SK-N-SH treated with all-trans-retinoic acid at 6 μM for 48 hours (cell line): ENCODE results near the gene C12orf60.
A peak's percentile ranks its signal among the peaks of the same experiment; 100 is the strongest.

Source experiments
- ATAC-seq: fragments of 200-7000 bp; cut with Tn5 transposase; 3 replicates; pipeline ENCODE4 v1.9.1; 2020; ENCODE audit warnings: mild to moderate bottlenecking, moderate library complexity
- ARNTL ChIP-seq: fragments of 450-650 bp; formaldehyde crosslinking; IDR thresholded peaks from 2 replicates; pipeline ENCODE4 v1.5.0; 2020; ENCODE audit warnings: low read depth, mild to moderate bottlenecking, moderate library complexity, borderline replicate concordance
- BACH2 ChIP-seq: fragments of 250-450 bp; sonication (Bioruptor Pico); IDR thresholded peaks from 2 replicates; pipeline ENCODE4 v1.9.0; 2021; ENCODE audit warnings: mild to moderate bottlenecking, borderline replicate concordance
- CSDC2 ChIP-seq: fragments of 250-450 bp; sonication (Bioruptor Pico); IDR thresholded peaks from 2 replicates; pipeline ENCODE4 v1.5.0; 2020; ENCODE audit warnings: mild to moderate bottlenecking, moderate library complexity
- ESRRG ChIP-seq: fragments of 250-450 bp; sonication (Bioruptor Pico); IDR thresholded peaks from 2 replicates; pipeline ENCODE4 v1.6.1; 2021; ENCODE audit warnings: mild to moderate bottlenecking
- GLIS3 ChIP-seq: fragments of 250-450 bp; sonication (Bioruptor Pico); IDR thresholded peaks from 2 replicates; pipeline ENCODE4 v1.5.0; 2020; ENCODE audit warnings: mild to moderate bottlenecking, moderate library complexity
- ISL1 ChIP-seq: fragments of 250-450 bp; sonication (Bioruptor Pico); IDR thresholded peaks from 2 replicates; pipeline ENCODE4 v2.1.2; 2022; ENCODE audit warnings: mild to moderate bottlenecking, moderate library complexity
- OSR1 ChIP-seq: fragments of 250-450 bp; sonication (Bioruptor Pico); IDR thresholded peaks from 2 replicates; pipeline ENCODE4 v1.8.0; 2022; ENCODE audit warnings: moderate library complexity, mild to moderate bottlenecking, inconsistent platforms
- PPARA ChIP-seq: fragments of 250-450 bp; sonication (Bioruptor Pico); IDR thresholded peaks from 2 replicates; pipeline ENCODE4 v1.5.0; 2020; ENCODE audit warnings: mild to moderate bottlenecking, borderline replicate concordance
- RARB ChIP-seq: fragments of 250-450 bp; sonication (Bioruptor Pico); IDR thresholded peaks from 2 replicates; pipeline ENCODE4 v1.8.0; 2021; ENCODE audit warnings: mild to moderate bottlenecking, moderate library complexity
- SNAI2 ChIP-seq: fragments of 250-450 bp; sonication (Bioruptor Pico); IDR thresholded peaks from 2 replicates; pipeline ENCODE4 v1.5.0; 2020; ENCODE audit warnings: mild to moderate bottlenecking, moderate library complexity
- TCF4 ChIP-seq: fragments of 250-450 bp; sonication (Bioruptor Pico); IDR thresholded peaks from 2 replicates; pipeline ENCODE4 v1.8.0; 2021; ENCODE audit warnings: mild to moderate bottlenecking, moderate library complexity, borderline replicate concordance
- TOX ChIP-seq: fragments of 250-450 bp; sonication (Bioruptor Pico); IDR thresholded peaks from 2 replicates; pipeline ENCODE4 v1.8.0; 2021; ENCODE audit warnings: mild to moderate bottlenecking, moderate library complexity, borderline replicate concordance
- ZC3H10 ChIP-seq: fragments of 250-450 bp; sonication (Bioruptor Pico); IDR thresholded peaks from 2 replicates; pipeline ENCODE4 v1.5.1; 2021; ENCODE audit warnings: mild to moderate bottlenecking, moderate library complexity
- ZFP3 ChIP-seq: fragments of 250-450 bp; sonication (Bioruptor Pico); IDR thresholded peaks from 2 replicates; pipeline ENCODE4 v1.5.0; 2020; ENCODE audit warnings: mild to moderate bottlenecking, moderate library complexity
- ZFP30 ChIP-seq: fragments of 450-650 bp; formaldehyde crosslinking; IDR thresholded peaks from 2 replicates; pipeline ENCODE4 v1.5.0; 2022; ENCODE audit warnings: mild to moderate bottlenecking, moderate library complexity
- ZNF565 ChIP-seq: fragments of 450-650 bp; formaldehyde crosslinking; conservative IDR thresholded peaks from 2 replicates; pipeline ENCODE4 v1.5.0; 2020; ENCODE audit warnings: low read depth, mild to moderate bottlenecking, moderate library complexity
- ZNF70 ChIP-seq: fragments of 450-650 bp; formaldehyde crosslinking; IDR thresholded peaks from 2 replicates; pipeline ENCODE4 v1.5.0; 2020; ENCODE audit warnings: mild to moderate bottlenecking, moderate library complexity
- ZNF8 ChIP-seq: fragments of 450-650 bp; formaldehyde crosslinking; IDR thresholded peaks from 2 replicates; pipeline ENCODE4 v1.5.0; 2020; ENCODE audit warnings: mild to moderate bottlenecking, moderate library complexity
- TF ChIP-seq, protein P1 (sequence below): fragments of 250-450 bp; sonication (Bioruptor Pico); IDR thresholded peaks from 2 replicates; pipeline ENCODE4 v1.8.0; 2020; ENCODE audit warnings: mild to moderate bottlenecking, moderate library complexity, borderline replicate concordance
- TF ChIP-seq, protein P2 (sequence below): fragments of 250-450 bp; sonication (Bioruptor Pico); IDR thresholded peaks from 2 replicates; pipeline ENCODE4 v1.8.0; 2021; ENCODE audit warnings: low read depth, mild to moderate bottlenecking, moderate library complexity, borderline replicate concordance
- TF ChIP-seq, protein P3 (sequence below): fragments of 250-450 bp; sonication (Bioruptor Pico); IDR thresholded peaks from 2 replicates; pipeline ENCODE4 v1.5.0; 2020; ENCODE audit warnings: mild to moderate bottlenecking, moderate library complexity
- TF ChIP-seq, protein P4 (sequence below): fragments of 250-450 bp; sonication (Bioruptor Pico); IDR thresholded peaks from 2 replicates; pipeline ENCODE4 v1.5.1; 2020; ENCODE audit warnings: low read depth, mild to moderate bottlenecking, moderate library complexity

The C12orf60 gene

DNA sequence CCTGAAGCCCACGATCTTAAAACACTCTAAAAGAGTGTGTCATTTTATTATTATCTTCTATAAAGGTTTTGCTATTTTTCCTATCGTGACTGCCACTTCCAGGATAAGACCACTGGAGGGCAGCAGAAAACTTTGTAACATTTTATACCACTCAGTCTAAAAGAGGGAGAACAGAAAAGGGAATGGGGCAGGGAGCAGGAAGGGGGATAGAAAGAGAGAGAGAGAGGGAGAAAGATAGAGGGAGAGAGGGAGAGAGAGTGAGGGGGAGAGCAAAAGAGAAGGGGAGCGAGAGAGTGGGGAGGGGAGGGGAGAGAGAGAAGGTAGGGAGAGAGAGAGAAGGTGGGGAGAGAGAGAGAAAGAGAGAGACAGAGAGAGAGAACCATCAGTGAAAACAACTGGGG, 41.9 kb downstream of the C12orf60 start:
- TF ChIP-seq ZFP3 (no peak), TCF4 (CRISPR knock-in tag) (no peak), PPARA (no peak), ZNF8 (CRISPR knock-in tag) (no peak), OSR1 (CRISPR knock-in tag) (no peak), ISL1 (no peak)
- peak; percentile 77 for ATAC-seq

DNA sequence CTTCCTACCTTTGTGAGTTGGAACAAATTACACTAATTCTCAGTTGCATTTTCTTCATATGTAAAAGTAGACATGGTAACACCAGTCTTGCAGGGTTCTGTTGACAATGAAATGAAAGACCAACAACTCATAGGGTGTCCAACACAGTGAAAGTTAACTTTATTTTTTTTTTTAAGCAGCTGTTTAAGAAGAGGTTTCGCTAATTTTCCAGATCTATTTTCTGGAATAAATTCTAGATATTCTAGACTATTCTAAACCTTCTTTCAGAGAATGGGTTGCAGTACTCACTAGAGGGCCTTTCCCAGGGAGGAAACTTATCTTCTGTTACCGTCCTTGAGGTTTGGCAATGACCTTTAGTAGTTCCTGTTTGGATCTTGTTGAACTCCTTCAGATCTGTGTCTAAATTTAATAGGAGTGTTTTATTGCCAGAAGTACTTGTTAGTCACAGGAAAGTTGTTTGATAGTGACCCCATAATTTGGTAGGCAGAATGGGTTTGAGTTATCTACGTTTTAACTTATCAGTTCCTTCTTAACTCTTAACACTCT, 42.6 kb downstream of the C12orf60 start:
- TF ChIP-seq TOX (CRISPR knock-in tag) (no peak), CSDC2 (0 out of 2 replicates have a peak, but pooled peaks have one; percentile 40)
- no peak for ATAC-seq

DNA sequence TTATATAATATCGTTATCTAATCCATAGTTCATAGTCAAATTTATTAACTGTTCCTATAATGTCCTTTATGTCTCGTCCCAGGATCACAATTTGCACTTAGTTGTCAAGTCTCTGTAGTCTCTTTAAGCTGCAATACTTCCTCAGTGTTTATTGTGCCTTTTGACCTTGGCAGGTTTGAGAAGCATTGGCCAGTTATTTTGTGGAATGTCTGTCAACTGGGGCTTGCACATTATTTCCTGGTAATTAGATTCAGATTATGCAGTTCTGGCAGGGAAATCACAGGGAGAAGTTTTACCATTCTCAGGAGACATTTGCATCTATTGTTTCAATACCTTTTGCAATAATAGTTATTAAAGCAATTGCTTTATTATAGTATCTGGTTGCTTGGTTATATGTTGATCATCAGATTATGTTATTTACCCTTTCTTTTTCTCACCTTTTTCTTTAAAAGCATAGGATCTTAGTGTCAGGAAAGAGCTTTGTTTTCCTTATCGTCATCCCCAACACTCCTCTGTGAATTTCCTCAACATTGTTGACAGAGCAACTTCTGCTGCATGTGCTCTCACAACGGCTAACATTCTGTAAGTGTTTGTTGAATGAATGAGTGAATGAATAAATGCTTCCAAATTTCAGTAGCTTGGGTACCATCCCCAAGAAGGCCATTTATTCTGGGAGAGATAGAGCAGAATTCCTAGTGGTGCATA, 43.6 kb downstream of the C12orf60 start:
- TF ChIP-seq ARNTL (CRISPR knock-in tag) (no peak), ZFP3 (no peak), SNAI2 (CRISPR knock-in tag) (0 out of 2 replicates have a peak, but pooled peaks have one; percentile 18), ZNF8 (CRISPR knock-in tag) (no peak), ESRRG (no peak), ISL1 (peak; percentile 50; the same call in 1 of the 2 replicates), BACH2 (CRISPR knock-in tag) (no peak), ZNF565 (CRISPR knock-in tag) (no peak), ZFP30 (CRISPR knock-in tag) (no peak)
- TF ChIP-seq, protein P1, sequence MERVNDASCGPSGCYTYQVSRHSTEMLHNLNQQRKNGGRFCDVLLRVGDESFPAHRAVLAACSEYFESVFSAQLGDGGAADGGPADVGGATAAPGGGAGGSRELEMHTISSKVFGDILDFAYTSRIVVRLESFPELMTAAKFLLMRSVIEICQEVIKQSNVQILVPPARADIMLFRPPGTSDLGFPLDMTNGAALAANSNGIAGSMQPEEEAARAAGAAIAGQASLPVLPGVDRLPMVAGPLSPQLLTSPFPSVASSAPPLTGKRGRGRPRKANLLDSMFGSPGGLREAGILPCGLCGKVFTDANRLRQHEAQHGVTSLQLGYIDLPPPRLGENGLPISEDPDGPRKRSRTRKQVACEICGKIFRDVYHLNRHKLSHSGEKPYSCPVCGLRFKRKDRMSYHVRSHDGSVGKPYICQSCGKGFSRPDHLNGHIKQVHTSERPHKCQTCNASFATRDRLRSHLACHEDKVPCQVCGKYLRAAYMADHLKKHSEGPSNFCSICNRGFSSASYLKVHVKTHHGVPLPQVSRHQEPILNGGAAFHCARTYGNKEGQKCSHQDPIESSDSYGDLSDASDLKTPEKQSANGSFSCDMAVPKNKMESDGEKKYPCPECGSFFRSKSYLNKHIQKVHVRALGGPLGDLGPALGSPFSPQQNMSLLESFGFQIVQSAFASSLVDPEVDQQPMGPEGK (CRISPR knock-in tag) = no peak
- TF ChIP-seq, protein P2, sequence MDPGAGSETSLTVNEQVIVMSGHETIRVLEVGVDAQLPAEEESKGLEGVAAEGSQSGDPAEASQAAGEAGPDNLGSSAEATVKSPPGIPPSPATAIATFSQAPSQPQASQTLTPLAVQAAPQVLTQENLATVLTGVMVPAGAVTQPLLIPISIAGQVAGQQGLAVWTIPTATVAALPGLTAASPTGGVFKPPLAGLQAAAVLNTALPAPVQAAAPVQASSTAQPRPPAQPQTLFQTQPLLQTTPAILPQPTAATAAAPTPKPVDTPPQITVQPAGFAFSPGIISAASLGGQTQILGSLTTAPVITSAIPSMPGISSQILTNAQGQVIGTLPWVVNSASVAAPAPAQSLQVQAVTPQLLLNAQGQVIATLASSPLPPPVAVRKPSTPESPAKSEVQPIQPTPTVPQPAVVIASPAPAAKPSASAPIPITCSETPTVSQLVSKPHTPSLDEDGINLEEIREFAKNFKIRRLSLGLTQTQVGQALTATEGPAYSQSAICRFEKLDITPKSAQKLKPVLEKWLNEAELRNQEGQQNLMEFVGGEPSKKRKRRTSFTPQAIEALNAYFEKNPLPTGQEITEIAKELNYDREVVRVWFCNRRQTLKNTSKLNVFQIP (CRISPR knock-in tag) = peak; percentile 41; the same call in 1 of the 2 replicates
- TF ChIP-seq, protein P3, sequence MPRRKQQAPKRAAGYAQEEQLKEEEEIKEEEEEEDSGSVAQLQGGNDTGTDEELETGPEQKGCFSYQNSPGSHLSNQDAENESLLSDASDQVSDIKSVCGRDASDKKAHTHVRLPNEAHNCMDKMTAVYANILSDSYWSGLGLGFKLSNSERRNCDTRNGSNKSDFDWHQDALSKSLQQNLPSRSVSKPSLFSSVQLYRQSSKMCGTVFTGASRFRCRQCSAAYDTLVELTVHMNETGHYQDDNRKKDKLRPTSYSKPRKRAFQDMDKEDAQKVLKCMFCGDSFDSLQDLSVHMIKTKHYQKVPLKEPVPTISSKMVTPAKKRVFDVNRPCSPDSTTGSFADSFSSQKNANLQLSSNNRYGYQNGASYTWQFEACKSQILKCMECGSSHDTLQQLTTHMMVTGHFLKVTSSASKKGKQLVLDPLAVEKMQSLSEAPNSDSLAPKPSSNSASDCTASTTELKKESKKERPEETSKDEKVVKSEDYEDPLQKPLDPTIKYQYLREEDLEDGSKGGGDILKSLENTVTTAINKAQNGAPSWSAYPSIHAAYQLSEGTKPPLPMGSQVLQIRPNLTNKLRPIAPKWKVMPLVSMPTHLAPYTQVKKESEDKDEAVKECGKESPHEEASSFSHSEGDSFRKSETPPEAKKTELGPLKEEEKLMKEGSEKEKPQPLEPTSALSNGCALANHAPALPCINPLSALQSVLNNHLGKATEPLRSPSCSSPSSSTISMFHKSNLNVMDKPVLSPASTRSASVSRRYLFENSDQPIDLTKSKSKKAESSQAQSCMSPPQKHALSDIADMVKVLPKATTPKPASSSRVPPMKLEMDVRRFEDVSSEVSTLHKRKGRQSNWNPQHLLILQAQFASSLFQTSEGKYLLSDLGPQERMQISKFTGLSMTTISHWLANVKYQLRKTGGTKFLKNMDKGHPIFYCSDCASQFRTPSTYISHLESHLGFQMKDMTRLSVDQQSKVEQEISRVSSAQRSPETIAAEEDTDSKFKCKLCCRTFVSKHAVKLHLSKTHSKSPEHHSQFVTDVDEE (CRISPR knock-in tag) = no peak
- ATAC-seq = peak; percentile 30; the same call in 1 of the 3 replicates

DNA sequence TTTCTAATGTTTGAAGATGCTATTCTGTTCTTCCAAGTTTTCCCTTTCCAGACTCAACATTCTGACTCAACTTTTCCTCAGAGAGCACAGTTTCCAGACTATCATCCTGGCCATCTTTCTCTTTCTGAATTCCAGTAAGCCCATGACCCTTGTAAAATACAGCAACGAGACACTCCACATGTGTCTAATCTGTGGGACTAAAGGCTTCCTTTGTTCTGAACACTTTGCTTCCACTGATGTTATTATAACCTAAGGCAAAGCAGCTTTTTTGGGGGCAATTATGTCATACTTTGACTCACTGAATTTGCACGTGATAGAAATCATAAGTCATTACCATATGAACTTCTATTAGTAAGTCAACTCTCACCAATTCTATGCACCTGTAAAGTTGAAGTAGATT, 46.2 kb downstream of the C12orf60 start:
- ATAC-seq = no peak
- TF ChIP-seq ZNF8 (CRISPR knock-in tag) (no peak), ZFP3 (no peak), ARNTL (CRISPR knock-in tag) (no peak), RARB (CRISPR knock-in tag) (no peak), TOX (CRISPR knock-in tag) (no peak), GLIS3 (CRISPR knock-in tag) (no peak), ISL1 (peak; percentile 70), ZNF70 (no peak), ZC3H10 (CRISPR knock-in tag) (no peak), OSR1 (CRISPR knock-in tag) (no peak), ZNF565 (CRISPR knock-in tag) (no peak), SNAI2 (CRISPR knock-in tag) (peak; percentile 37; the same call in 1 of the 2 replicates), ESRRG (no peak), TCF4 (CRISPR knock-in tag) (no peak), ZFP30 (CRISPR knock-in tag) (no peak), BACH2 (CRISPR knock-in tag) (no peak), PPARA (no peak), CSDC2 (no peak)
- TF ChIP-seq, protein P1 (CRISPR knock-in tag) = no peak
- TF ChIP-seq, protein P4, sequence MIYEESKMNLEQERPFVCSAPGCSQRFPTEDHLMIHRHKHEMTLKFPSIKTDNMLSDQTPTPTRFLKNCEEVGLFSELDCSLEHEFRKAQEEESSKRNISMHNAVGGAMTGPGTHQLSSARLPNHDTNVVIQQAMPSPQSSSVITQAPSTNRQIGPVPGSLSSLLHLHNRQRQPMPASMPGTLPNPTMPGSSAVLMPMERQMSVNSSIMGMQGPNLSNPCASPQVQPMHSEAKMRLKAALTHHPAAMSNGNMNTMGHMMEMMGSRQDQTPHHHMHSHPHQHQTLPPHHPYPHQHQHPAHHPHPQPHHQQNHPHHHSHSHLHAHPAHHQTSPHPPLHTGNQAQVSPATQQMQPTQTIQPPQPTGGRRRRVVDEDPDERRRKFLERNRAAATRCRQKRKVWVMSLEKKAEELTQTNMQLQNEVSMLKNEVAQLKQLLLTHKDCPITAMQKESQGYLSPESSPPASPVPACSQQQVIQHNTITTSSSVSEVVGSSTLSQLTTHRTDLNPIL = peak; percentile 53; the same call in 1 of the 2 replicates
- TF ChIP-seq, protein P2 (CRISPR knock-in tag) = no peak
